D341Med (cell line): ENCODE data around the gene PRR16.
"Not testable (repeated sequence)": the region's sequence is repeated elsewhere in the genome, so short reads cannot be mapped to it uniquely, and the experiment has no call there.

Experiments used
- DNase-seq: peaks from one replicate; pipeline ENCODE4 v3.0.0; 2012; ENCODE audit warnings: low spot score

Gene PRR16

GRCh38 chr5:120463991-120464626, at the start of gene PRR16:
TSS of gene PRR16 (plus strand) at chr5:120464300.
- DNase-seq, result peak; percentile 89

GRCh38 chr5:120415985-120416384, 48.1 kb upstream of the PRR16 start:
- DNase-seq, result no peak

DNA sequence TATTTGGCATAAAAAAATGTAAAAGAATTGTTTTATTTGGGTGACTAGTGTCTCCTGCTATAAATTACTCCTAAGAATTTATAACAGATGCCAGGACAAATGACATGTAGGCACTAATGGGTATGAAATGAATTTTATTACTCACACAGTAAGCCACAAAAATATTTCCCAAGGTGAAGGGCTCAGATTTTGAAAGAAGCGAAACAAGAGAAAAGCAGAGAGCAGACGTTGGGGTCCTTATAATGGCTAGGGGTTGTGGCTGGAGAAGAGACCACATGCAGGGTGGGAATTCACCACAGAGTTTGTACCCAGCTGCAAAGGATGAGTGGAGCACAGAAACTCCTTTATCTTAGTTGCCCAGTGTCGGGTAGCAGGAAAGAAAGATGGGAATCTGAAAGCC, 45.0 kb upstream of the PRR16 start:
- no peak for DNase-seq

- not testable (repeated sequence) for DNase-seq
Observed at GRCh38 chr5:120426633-120427275, 37.3 kb upstream of the PRR16 start.

- no peak for DNase-seq
Observed at GRCh38 chr5:120430572-120430971, 33.5 kb upstream of the PRR16 start.

GRCh38 chr5:120432861-120433260, 31.2 kb upstream of the PRR16 start:
- no peak for DNase-seq

- no peak for DNase-seq
Observed at GRCh38 chr5:120435129-120435528, 29.0 kb upstream of the PRR16 start.

GRCh38 chr5:120436996-120437395, 27.1 kb upstream of the PRR16 start:
- no peak for DNase-seq

DNA sequence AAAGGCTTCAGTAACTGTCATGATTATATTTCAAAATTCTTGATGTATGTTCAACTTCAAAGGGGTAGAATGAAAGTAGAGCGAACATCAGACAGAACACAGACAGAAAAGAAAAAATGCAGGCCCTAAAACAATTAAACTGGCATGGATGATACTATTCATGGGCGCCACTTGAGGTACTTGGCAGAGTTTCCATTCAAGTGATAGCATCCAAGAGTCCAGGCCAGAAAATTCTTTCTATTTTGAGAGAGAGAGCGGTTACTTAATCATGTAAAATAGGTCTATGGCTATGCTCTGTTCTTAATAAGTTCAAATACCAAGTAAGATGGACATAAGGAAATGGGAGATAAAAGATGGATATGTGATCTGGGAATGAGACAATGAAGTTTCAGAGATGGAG, 21.4 kb upstream of the PRR16 start:
- no peak for DNase-seq

DNA sequence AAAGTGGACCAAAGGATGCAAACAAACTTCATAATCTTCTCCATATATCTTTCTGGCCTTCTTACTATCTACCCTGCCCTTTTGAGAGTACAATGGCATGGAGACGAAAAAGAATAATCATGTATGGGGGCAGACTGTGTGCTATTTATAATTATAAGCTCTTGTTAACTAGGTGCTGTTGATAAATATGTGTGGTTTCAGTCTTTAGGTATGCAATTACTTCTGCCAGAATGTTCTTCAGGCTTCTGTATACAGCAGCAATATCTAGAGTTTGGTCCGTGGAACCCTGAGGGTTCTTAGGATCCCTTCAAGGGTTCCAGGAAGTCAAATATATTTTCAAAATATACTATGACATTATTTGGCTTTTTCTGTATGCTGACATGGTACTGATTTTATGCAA, 20.5 kb upstream of the PRR16 start:
- DNase-seq, result no peak

GRCh38 chr5:120446068-120446492, 18.0 kb upstream of the PRR16 start:
- no peak for DNase-seq

GRCh38 chr5:120446901-120447300, 17.2 kb upstream of the PRR16 start:
- no peak for DNase-seq

- no peak for DNase-seq
Observed at GRCh38 chr5:120447706-120448239, 16.3 kb upstream of the PRR16 start.

GRCh38 chr5:120449501-120449900, 14.6 kb upstream of the PRR16 start:
- DNase-seq, result no peak

GRCh38 chr5:120450910-120451309, 13.2 kb upstream of the PRR16 start:
- no peak for DNase-seq

GRCh38 chr5:120451445-120451844, 12.7 kb upstream of the PRR16 start:
- DNase-seq, result no peak

- no peak for DNase-seq
Observed at GRCh38 chr5:120452471-120452870, 11.6 kb upstream of the PRR16 start.

DNA sequence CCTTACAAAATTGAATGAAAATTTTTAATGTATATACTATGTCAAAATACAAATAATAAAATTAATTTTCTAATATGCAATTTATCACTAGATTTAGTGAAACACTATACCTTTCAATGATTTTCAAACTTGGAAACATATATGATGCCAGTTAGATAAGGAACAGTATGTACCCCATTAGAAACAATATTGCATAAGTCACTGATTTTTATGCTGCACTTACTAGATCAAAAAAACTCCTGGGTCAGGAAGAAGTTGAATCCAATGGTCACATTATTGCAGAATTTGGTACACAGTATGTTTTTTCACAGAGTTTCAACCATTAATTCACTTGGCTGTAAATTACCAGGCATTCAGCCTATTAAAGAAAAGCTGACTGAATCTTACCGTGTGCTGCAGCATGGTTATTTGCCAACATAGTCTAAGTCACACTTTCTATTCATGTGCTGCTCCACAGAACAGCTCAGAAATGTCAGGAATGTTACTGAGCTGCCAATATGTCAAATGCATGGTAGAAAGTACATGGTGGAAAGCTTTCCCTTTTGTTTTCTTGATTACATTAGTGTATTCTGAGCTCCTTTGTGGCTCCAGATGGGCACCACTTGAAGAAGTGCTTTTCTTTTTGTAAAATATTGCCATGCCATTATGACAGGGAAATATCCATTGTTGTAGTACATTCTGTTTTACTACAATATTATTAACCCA, 9.9 kb upstream of the PRR16 start:
- no peak for DNase-seq

DNA sequence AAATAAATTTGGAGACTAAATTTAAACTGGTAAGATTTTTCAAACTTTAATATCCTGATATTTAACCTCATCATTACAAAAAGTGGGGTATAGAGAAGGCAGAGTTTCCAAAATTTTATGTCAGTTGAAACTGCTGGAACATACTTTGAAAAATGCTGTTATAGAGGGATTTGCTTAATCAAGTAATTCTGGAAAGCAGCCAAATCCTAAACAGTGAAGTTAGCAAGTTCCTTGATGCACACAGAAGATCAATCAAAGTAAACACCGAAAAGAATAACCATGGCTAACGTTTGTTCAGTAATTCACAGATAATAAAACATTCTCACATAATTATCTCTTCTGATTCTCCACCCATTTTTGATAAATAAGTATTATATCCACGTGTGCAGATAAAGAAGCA, 8.1 kb upstream of the PRR16 start:
- DNase-seq, result no peak

- peak; percentile 27 for DNase-seq
Observed at GRCh38 chr5:120457839-120458507, 6.1 kb upstream of the PRR16 start.

DNA sequence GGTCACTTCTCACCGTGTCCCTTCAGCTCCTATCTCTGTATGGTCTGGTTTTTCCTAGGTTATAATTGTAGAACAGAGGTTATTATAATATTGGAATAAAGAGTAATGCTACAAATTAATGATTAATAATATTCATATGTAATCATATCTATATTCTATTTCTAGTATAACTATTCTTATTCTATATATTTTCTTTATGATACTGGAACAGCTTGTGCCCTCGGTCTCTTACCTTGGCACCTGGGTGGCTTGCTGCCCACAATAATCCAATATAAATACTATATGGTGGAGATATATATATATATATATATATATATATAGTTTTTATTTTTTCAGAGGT, 5.6 kb upstream of the PRR16 start:
- not testable (repeated sequence) for DNase-seq

DNA sequence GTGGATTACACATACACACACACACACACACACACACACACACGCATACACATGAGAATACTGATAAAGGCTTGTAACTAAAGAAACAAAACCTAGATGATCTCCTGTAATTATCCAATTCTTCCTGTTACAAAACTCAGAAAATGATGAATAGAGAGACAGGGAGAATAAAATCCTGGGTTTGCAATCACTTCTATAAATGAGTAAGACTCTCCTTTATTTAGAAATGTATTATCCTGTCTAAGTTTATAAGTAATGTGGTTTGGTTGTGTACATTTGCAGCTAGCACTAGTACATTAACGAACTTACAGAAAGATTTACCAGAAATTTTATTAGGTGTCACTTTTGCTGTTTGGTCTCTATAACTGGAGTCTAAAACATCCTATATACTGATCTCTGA, 2.8 kb upstream of the PRR16 start:
- no peak for DNase-seq
